Left hindlimb (tissue), 1 donor: ENCODE data around the gene PHC2.

Source experiments
- DNase-seq: peaks from one replicate; pipeline ENCODE4 v3.0.0-alpha.2; 2018

Gene PHC2, protein sequence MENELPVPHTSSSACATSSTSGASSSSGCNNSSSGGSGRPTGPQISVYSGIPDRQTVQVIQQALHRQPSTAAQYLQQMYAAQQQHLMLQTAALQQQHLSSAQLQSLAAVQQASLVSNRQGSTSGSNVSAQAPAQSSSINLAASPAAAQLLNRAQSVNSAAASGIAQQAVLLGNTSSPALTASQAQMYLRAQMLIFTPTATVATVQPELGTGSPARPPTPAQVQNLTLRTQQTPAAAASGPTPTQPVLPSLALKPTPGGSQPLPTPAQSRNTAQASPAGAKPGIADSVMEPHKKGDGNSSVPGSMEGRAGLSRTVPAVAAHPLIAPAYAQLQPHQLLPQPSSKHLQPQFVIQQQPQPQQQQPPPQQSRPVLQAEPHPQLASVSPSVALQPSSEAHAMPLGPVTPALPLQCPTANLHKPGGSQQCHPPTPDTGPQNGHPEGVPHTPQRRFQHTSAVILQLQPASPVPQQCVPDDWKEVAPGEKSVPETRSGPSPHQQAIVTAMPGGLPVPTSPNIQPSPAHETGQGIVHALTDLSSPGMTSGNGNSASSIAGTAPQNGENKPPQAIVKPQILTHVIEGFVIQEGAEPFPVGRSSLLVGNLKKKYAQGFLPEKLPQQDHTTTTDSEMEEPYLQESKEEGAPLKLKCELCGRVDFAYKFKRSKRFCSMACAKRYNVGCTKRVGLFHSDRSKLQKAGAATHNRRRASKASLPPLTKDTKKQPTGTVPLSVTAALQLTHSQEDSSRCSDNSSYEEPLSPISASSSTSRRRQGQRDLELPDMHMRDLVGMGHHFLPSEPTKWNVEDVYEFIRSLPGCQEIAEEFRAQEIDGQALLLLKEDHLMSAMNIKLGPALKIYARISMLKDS

DNA sequence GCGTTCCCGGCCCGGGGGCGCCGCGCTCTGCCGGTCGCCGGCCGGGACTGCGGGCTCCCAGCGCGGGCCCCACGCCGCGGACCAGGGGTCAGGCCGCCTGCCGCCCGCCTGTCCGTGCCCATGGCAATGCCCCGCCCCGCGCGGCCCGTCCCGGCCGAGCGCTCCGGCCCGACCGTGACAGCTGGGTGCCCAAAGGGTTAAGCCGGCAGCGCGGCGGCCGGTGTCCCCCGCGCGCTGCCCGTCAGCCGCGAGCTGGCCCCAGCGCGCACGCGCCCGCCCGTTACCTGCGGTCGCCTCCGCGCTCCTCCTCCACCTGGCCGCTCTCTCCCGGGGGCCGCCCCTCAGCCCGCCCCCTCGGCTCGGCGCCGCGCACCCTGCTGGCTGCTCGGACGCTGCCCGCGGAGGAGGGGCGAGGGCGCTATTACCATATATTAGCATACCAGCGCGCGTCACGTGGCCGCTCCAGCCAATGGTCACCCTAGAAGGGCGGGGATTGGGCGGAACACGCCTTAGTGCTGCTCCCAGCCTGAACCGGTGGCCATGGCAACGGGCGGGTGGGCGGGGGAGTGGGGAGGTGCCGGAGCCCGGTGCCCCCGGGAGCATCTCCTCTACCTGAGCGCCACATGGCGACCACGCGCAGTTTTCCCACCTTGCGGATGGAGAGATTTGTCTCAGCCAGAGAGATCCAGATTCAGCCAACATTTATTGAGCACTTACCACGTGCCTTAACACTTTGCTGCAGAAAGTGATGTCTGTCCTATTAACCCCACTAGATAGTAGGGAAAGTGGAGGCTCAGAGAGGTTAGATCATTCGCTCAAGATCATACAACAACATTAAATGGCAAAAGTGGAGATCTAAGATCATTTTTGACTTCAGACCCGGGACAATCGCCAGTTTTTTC lies at the start of gene PHC2:
Gene PHC2 (minus strand): TSS at position 404 of the 902 bp plus-strand sequence. CDS start 55,556 bp downstream, outside the sequence.
- peak; percentile 97 for DNase-seq

DNA sequence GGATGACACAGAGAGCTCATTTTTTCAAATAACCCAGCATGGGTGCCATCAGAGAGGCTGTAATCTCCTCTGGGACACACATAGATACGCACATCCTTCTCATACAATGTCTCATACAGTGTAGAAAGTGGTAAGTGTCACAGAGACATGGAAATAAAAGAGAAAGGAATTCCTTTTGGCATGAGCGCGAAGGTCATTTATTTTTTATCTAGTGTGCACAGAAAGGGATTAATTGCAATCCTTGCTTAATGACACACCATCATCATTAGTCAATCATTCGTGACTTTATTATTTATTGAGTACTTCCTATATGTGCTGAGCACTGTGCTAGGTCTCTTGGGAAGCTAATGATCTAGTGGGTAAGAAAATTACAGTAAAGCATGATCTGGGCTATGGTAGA lies 46.6 kb upstream of the PHC2 start:
- no peak for DNase-seq

DNA sequence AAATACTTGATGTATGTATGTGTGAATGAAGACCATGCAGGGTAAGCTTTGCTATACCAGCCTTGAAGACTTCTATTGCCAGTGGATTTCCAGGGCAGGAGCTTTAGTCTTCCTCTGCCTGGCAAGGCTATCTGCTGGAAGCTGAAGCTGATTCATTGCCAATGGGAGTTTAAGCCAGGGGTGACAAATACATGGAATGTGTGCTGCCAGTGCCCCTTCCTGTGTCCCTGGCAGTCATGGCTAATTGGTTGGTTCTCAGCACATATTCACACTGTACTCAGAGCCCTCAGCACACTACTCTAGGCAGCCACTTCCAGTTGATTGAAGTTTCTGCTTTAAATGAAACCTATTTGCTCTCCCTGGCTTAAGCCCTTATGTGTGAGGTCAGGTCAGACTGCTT lies 43.0 kb upstream of the PHC2 start:
- no peak for DNase-seq

DNA sequence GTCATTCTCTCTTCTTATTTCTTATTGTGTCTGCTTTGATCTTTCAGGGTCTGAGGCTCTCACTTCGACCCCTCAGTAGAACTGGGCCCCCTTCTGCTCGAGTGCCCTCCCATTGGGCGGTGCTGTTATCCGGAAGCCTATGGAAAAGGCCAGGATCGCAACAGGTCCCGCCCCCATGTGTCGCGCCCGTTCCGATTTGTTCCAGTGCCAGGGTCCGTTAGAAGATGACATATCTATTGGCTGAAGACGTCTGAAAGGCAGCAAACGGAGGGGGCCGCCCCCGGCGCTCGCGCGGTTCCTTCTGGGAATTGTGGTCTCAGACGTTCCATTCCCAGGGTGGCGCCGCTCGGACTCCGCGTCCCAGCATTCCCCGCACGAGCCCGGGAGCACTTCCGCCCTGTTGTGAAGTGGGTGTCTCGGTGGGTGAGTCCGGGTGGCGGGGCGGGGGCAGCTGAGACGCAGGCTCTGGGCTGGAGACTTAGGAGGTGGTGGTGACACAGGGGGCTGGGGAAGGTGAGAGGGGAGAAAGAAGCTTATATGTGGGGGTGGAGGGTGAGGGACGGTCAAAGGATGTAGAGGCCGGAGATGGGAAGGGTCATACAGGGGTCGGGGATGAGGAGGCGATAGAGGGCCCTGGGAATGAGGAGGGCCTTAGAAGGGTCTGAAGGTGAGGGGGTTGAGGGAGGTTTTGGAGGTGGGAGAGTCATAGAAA lies 41.5 kb upstream of the PHC2 start, which contains the start of gene ZSCAN20:
Gene ZSCAN20 (plus strand): TSS at position 377 of the 712 bp plus-strand sequence. CDS start 6,644 bp downstream, outside the sequence.
- peak; percentile 99 for DNase-seq

DNA sequence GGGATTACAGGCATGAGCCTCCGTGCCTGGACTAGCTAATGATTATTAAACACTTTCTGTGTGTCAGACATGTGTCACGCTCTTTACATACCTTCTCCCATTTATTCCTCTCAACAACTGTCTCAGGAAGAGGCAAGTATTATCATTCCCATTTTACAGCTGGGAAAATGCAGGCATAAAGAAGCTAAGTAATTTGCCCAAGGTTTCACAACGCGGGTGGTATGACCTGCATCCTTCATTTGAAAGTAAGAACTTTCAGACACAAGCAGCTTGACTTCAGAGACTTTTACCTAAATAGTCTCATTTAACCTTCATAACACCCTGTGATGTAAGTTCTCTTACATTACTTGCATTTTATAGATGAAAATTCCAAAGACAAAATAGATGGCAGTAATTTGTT lies 40.5 kb upstream of the PHC2 start:
- no peak for DNase-seq

DNA sequence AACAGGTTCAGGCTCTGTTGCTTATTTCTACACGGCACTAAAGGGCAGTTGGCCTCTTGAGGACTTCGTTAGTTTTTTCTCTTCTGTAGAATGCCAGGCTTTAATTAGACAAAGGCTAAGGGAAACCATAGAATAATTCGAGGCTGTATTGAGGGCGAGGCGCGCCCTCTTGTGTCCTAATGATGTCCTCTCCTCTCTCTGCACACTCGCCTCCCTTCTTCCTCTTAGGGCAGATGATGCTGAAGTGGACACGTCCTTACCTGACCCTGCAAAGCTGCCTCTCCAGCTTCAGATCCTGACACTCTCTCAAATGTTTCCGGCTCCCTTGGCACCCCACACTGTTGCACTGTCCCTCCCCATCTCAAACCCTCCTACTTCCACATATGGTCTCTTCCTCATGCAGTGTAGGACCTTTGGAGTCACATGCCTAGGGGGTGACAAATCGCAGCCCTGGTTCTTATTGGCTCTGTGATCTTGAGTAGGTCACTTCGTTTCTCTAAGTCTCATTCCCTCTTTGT lies 39.7 kb upstream of the PHC2 start:
- DNase-seq, result peak; percentile 76

DNA sequence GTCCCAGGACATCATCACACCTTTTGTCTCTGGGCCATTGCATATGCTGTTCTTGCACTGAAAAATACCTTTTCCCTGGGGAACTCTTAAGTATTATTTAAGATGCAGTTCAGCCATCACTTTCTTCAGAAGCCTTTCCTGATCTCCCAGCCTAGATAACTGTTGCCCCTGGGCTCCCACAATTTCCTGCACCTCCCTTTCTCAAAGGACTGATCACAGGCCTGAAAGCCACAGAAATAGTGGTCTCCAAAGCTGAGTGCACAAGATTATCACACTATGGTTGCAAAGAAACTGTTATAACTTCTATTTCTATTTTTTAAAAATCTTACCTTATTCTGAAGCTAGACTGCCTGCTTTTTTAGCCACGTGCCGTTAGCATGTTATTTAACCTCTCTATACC lies 38.8 kb upstream of the PHC2 start:
- no peak for DNase-seq

DNA sequence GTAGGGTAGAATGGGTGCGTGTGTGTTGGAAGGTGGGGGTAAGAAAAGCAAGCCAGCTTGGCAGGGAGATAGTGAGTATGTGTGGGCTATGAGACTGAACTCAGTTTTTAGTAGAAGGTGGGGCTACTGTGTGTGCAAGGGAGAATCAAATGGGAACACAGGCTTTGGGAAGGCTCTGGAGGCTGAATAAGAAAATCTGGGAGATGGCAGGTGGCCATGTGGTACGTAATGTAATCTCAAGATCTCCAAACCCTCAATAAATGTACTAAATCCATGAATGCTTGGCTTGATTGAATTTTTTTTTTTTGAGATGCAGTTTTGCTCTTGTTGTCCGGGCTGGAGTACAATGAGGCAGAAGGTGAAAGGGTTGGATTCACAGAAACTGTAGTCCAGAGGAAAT lies 38.1 kb upstream of the PHC2 start:
- no peak for DNase-seq

DNA sequence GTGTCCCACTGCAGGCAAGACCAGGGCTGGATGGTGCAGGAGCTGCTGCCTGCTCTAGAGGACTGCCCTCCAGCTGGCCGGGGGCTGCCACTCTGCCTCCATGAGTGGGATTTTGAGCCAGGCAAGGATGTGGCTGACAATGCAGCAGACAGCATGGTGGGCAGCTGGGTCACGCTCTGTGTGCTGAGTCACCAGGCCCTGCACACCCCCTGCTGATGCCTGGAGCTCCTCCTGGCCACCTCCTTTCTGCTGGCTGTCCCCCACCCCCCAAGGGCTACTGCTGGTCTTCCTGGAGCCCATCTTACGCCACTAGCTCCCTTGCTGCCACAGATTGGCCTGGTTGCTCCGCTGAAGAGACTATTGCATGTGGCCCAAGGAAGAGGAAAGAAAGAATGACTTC lies 37.6 kb upstream of the PHC2 start:
- DNase-seq, result no peak

DNA sequence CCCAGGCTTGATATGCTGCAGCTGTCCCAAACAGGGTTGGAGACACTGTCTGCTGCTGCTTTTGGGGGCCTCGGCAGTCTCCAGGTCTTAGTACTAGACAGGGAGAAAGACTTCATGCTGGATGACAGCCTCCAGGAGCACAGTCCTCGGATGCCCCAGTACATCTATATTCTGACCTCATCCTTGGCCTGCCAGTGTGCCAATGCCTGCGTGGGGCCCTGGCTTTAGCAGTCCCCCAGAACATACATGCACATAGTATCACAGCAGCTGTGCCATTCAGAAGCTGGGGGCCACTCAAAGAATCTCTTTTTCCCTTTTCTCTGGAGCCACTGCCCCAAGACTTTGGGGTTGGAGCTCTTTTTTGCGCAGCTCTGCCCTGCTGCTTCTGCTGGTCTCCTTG lies 37.1 kb upstream of the PHC2 start:
- DNase-seq, result no peak

DNA sequence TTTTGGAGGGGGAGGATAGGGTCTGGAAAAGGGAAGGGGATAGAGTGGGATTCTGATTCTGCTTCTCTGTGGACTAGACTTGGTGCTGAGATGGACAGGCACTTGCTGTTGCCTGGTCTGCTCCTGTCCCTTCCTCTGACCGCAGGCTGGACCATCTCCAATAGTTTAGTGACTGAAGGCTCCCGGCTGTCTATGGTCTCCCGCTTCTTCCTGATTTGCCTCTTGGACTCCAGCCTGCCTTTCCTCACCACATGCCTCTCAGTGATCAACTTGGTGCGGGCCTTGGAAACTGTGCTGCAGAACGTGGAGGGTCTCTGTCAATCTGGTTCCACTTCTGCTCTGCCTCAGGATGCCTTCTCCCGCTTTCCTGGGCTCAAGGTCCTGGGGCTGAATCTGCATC lies 35.3 kb upstream of the PHC2 start:
- DNase-seq, result no peak

DNA sequence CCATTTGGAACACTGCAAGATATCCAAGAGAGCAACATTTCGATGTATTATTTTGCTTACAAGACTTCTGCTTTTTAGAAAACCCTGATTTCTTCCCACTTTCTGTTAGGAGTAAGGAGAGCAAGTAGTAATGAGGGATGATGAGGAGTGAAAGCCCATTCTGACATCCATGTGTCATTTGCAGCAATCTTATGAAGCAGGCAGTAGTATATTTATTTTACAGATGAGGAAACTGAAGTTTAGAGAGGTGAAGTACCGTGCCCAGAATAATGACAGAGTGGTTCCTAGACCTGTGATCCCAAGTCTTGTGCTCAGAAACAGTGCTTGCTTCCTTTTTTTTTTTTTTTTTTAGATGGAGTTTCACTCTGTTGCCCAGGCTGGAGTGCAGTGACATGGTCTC lies 34.4 kb upstream of the PHC2 start:
- DNase-seq, result no peak

DNA sequence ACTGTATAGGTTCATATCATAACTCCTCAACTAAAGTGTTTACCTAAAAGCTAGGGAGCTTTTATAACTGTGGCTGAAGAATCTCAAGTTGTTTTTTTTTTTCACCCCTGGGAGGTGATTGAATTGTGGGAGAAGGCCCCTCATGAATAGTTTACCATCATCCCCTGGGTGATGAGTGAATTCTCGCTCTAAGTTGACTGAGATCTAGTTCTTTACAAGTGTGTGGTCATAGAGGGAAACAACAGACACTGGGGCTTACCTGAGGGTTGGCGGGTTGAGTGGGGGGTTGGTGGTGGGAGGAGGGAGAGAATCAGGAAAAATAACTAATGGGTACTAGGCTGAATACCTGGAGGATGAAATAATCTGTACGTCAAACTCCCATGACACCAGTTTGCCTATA lies 33.7 kb upstream of the PHC2 start:
- no peak for DNase-seq

DNA sequence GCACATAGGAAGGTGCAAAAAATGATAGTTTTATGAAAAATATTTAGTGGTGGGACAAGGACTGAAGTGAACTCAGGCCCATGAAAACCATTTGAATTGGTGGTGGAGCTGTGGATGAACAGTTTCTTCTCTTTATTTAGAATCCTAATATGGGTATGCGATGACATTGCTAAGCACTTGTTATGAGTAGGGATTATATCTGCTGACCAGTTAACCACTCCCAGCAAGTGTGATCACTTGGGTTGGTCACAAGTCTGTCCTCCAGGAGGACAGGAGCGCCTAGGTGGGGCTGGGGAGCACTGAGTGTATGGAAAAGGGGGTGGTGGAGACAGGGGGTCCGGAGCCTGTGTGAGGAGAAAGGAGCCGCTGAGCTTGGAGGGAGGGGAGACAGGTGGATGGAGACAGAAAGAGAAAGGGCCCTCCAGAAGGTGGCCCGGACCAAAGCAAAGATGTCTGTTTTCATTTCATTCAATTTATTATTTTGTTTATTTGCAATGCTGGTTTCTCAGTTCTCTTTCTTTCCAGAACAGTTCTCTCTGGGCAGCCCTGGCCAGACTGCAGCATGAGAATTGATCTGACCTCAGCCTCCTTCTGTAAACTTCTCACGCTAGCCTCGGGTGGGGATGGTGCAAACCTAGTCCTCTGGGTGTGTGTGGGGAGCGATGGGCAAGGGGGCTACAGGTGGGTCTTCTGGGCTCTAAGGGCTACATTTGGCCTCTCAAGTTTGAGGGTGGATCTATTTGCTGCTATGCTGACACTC lies 31.7 kb upstream of the PHC2 start:
- no peak for DNase-seq

DNA sequence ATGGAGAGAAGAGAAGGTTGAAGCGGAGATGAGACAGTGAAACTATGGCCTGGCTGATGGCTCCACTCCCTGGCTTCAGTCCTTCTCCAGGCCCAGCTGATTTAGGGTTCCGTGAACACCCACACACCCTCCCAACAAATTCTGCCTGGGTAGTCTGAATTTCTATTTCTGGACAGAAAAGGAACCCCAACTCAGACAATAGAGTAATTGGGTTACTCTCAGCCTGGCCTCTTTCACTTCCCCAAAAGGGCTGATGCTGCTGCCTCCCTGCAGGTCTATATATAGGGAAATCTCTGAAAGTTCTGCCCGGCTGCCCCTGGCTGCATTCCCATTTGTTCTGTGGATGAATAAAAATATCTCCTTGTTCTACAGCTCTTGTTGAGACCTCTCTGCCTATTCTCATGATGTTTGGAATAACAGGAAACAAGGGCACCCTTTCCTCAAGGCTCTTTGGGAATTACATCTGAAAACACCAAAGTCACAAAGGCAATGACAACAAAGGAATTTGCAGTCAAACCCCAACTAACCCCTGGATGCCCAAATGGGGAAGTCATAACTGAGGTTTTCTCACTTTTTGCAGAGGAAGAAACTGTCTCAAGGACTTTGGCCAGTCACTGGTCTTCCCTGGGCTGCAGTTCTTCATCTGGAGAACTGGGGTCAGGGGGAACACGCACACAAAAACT lies 30.2 kb upstream of the PHC2 start:
- DNase-seq, result no peak

DNA sequence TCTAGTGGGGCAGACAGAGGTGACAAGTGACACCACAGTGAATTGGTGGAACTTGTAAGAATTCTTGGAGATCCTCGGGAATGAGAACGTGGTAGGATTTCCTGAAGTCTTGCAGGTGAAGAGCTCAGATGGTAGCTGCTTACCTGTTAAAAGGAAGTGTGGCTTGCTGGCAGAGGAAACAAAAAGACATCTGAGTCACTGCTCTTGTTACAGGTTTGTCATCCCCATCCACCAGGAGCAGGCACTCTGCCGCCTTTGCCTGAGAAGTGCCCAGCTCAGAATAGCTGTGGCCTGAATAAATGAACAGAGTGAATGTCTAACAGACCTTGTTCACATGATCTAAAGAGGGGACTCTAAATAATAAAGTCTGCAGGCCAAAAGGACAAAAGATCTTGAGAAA lies 29.2 kb upstream of the PHC2 start:
- no peak for DNase-seq

DNA sequence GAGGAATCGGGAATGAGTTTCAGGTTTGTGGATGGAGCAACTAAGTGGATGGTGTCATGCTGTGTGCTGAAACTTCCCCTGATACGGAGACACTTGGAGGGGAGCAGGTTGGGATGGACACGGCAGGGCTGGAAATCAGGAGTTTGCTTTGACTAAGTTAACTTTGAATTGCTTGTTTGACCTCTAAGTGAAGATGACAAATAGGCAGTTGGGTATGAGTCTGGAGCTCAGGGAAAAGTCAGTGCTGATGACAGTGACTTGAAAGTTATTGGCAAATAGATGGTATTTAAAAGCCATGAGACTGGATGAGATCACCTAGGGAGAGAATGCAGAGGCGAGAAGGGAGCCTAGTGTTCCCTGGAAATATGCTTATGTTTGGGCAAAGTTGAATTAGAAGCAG lies 28.8 kb upstream of the PHC2 start:
- no peak for DNase-seq

DNA sequence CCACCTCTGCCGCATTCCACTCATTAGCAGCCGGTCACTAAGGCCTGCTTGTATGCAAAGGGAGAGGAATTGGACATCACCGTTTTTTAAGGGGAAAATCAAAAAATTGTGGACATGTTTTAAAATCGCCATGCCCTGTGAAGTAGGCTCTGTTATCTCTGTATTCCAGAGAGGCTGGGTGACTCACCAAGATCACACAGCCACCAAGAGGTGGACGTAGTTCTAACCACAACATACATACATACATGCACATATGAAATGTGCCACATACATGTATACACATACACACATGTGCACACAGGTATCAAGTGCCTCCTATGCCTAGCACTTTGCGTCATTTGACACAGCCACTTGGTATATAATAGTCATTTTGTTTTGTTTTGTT lies 25.6 kb upstream of the PHC2 start:
- DNase-seq, result no peak

DNA sequence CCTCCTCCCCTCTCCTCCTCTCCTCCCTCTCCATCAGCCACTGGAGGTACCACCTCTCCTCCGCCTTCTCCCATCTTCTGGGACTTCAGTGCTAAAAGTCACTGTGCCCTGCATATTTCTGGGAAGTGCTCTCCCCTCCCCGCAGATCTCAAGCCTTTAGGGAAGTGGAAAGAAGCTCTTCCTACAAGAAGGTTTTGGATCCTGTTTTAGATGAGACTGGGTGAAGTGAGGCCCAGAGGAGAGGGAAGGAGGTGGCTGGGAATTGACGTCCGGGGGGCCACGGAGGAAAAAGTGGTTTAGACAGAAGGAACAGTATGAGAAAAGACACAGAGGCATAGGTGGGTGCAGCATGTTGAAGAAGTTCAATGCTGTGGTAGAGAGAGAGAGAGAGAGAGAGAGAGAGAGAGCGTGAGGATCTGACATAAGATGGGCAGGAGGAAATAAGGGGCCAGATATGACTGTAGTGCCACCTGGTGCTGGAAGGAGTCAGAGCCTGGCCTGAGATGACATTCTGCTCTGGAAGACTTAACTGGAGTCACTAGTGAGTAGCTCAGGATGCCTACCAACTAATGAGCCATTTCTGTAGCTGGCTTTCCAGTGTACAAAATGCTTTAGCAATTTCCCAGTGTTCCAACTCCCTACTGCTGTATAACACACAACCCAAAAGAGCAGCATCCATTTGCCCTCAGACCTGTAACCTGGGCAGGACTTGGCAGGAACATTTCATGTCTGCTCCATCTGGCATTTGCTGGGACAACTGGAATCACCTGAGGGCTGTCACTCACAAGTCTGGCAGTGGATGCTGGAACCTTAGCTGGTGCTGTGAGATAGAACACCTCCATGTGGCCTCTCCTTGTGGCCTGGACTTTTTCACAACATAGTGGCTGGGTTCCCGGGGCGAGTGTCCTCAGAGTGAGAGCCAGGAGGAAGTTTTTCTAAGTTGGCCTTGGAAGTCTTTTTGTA lies 24.9 kb upstream of the PHC2 start:
- DNase-seq, result peak; percentile 61
